Tibial artery (tissue), 4 donors: Measurements from ENCODE around the gene MUC5B.

Experiments used
- DNase-seq, 2 donors: peaks; one replicate each; pipeline ENCODE4 v3.0.0-alpha.2; 2019
- H3K27ac ChIP-seq, 2 donors: fragments of 200-600 bp; sonication (generic) in 1 of 2; 1 replicate in 1 of 2; 2 replicates in 1 of 2; pipeline ENCODE4 v1.5.1; 2018 to 2019; ENCODE audit warnings: mild to moderate bottlenecking in 1 of 2
- H3K27me3 ChIP-seq, 2 donors: fragments of 200-600 bp; sonication (generic) in 1 of 2; one replicate each; pipeline versions ENCODE4 v1.5.1 to v1.6.0; 2016 to 2019
- H3K36me3 ChIP-seq, 3 donors: fragments of 200-600 bp; sonication (generic) in 2 of 3; one replicate each; pipeline ENCODE4 v1.5.1; 2016 to 2019; ENCODE audit warnings: mild to moderate bottlenecking in 2 of 3
- H3K4me1 ChIP-seq, 4 donors: fragments of 200-600 bp; sonication (generic) in 2 of 4; 1 replicate in 3 of 4; 2 replicates in 1 of 4; pipeline ENCODE4 v1.5.1; 2016 to 2019
- H3K4me3 ChIP-seq, 2 donors: fragments of 200-600 bp; sonication (generic) in 1 of 2; 1 replicate in 1 of 2; 2 replicates in 1 of 2; pipeline ENCODE4 v1.5.1; 2018 to 2019; ENCODE audit warnings: mild to moderate bottlenecking in 2 of 2
- H3K9me3 ChIP-seq, 3 donors: fragments of 200-600 bp; sonication (generic) in 1 of 3; one replicate each; pipeline ENCODE4 v1.5.1; 2016 to 2019
- CTCF ChIP-seq, 2 experiments: fragments of 200-600 bp in 1 of 2; fragments of 450-650 bp in 1 of 2; IDR thresholded peaks; one replicate each; pipeline ENCODE4 v1.5.1; 2017 to 2019; ENCODE audit warnings: antibody characterized with exemption in 2 of 2, mild to moderate bottlenecking in 1 of 2, moderate library complexity in 1 of 2
- intact Hi-C: fragments of 100-400 bp; cut with DNase I; formaldehyde crosslinking; loops from one replicate; pipeline ENCODE4 v1.15.0; 2023; ENCODE audit warnings: low total_unique reads

MUC5B gene

DNA sequence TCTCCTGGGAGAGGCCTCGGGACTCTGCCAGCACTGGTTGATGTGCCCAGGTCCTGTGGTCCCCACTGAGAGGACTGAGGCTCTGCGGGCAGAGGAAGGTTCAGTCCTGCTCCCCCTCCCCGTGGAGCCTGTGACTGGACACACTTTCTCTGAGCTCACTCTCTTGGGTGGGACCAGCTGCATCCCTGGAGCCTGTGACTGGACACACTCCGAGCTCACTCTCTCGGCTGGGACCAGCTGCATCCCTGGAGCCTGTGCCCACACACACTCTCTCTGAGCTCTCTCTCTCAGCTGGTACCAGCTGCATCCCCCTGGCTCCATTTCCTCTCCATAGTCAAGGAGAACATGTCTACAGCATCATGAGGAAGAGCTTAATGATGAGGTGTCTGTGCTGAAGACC lies 47.1 kb downstream of the MUC5B start:
- no peak for TF ChIP-seq CTCF (IDR thresholded peaks at IDR 0.05)
- peaks cover 2 to 24% (median 17%) of the 10 kb centered on the region in 3 donors for H3K36me3 ChIP-seq
- H3K4me1 ChIP-seq: no peaks in the 10 kb centered on the region
- no peaks in the 10 kb centered on the region for H3K9me3 ChIP-seq
- no peak overlapping the region for H3K27ac ChIP-seq
- no peak overlapping the region for H3K4me3 ChIP-seq
- H3K27me3 ChIP-seq: no peaks in the 10 kb centered on the region
- intact Hi-C loops: loop anchor here (10.0 kb wide), 1 partner anchor 255 kb away; no protein-coding TSS in a partner anchor
- no peak for DNase-seq

DNA sequence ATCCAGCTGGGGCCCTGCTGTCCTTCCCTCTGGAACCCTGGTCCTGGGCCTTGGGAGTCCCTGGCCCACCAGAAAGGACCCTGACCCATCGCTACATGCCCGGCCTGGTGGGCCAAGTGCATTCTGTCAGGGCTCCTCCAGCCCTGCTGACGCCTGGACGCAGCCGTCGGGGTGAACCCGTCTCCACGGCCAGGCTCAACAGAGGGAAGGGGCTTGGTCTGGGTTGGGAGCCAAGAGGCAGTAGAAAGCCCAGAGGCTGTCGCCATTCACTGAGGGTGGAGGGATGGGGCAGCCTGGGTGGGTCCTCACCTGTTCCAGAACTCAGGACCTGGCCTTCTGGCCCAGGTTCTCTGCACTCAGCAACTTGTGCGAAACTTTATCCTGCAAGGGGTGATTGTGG lies 47.6 kb downstream of the MUC5B start:
- no peak overlapping the region for H3K4me3 ChIP-seq
- no peaks in the 10 kb centered on the region for H3K27me3 ChIP-seq
- H3K4me1 ChIP-seq: no peaks in the 10 kb centered on the region
- no peak overlapping the region for H3K27ac ChIP-seq
- intact Hi-C loops: loop anchor here (10.0 kb wide), 1 partner anchor 254 kb away; no protein-coding TSS in a partner anchor
- no peaks in the 10 kb centered on the region for H3K9me3 ChIP-seq
- no peak for TF ChIP-seq CTCF (IDR thresholded peaks at IDR 0.05)
- H3K36me3 ChIP-seq: peaks cover 7 to 29% (median 22%) of the 10 kb centered on the region in 3 donors
- no peak for DNase-seq

DNA sequence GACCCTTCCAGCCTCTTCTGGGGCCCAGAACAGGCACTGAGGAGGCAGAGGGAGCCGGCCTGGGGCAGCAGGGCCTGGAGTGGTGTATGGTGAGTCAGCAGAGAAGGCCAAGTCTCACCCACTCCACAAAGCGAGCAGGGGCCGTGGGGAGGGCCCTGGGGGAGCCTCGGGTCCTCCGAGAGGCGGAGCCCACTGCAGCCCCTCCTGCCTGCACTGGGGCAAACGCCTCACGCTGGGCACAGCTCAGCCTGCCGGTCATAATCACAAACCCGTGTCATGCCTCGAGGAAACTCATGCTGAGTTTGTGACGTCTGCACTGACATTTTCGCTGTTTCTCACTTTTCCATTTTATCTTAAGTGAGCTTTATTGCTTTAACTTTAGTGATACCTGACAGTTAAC lies 48.1 kb downstream of the MUC5B start:
- Histone ChIP-seq H3K4me3 (no peak overlapping the region), H3K9me3 (no peaks in the 10 kb centered on the region), H3K36me3 (peaks cover 12 to 34% (median 27%) of the 10 kb centered on the region in 3 donors), H3K27me3 (no peaks in the 10 kb centered on the region), H3K4me1 (no peaks in the 10 kb centered on the region), H3K27ac (no peak overlapping the region)
- intact Hi-C loops: loop anchor here (10.0 kb wide), 1 partner anchor 254 kb away; no protein-coding TSS in a partner anchor
- DNase-seq: no peak
- no peak for TF ChIP-seq CTCF (IDR thresholded peaks at IDR 0.05)

GRCh38 chr11:1271406-1271805 lies 48.5 kb downstream of the MUC5B start:
- Histone ChIP-seq H3K36me3 (peaks cover 16 to 38% (median 31%) of the 10 kb centered on the region in 3 donors), H3K27me3 (no peaks in the 10 kb centered on the region), H3K9me3 (no peaks in the 10 kb centered on the region), H3K27ac (no peak overlapping the region), H3K4me1 (no peaks in the 10 kb centered on the region), H3K4me3 (no peak overlapping the region)
- DNase-seq: no peak
- TF ChIP-seq CTCF (IDR thresholded peaks at IDR 0.05): no peak
- intact Hi-C loops: loop anchor here (10.0 kb wide), 1 partner anchor 253 kb away; no protein-coding TSS in a partner anchor

DNA sequence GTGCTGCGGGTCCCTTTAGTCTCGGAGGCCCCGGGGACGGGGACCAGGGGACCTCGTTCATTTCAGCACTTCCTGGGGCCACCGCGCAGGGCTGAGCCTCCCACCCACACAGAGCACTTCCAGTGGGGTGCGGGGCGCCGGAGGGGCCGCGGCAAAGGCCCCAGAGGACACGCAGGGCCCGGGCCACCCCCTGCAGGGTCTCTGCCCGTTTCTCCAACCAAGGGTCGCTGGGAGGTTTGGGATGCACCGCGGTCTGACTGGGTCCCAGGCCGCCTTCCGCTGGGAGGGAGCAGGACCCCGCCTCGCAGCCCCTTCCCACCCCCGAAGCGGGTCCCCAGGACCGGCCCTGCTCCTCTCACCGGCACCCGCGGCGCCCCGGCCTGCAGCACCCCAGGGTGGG lies 49.1 kb downstream of the MUC5B start:
- no peak for DNase-seq
- Histone ChIP-seq H3K36me3 (peaks cover 21 to 44% (median 36%) of the 10 kb centered on the region in 3 donors), H3K4me1 (no peaks in the 10 kb centered on the region)

More for the DNA sequence above, 49.1 kb downstream of the MUC5B start:
- Histone ChIP-seq H3K4me3 (no peak overlapping the region), H3K9me3 (no peaks in the 10 kb centered on the region), H3K27ac (no peak overlapping the region), H3K27me3 (no peaks in the 10 kb centered on the region)
- intact Hi-C loops: loop anchor here (10.0 kb wide), 1 partner anchor 253 kb away; no protein-coding TSS in a partner anchor
- TF ChIP-seq CTCF (IDR thresholded peaks at IDR 0.05): no peak
